Activated CD8-positive, alpha-beta memory T cell treated with anti-CD3 and anti-CD28 coated beads, Interleukin-2, amount 50 U/mL, for 24 hours (primary cell): Measurements from ENCODE around the gene MEIOB.

ENCODE experiments used
- DNase-seq: peaks from one replicate; pipeline ENCODE4 v3.0.0-alpha.2; 2020; ENCODE audit errors: extremely low read depth

The MEIOB gene

DNA sequence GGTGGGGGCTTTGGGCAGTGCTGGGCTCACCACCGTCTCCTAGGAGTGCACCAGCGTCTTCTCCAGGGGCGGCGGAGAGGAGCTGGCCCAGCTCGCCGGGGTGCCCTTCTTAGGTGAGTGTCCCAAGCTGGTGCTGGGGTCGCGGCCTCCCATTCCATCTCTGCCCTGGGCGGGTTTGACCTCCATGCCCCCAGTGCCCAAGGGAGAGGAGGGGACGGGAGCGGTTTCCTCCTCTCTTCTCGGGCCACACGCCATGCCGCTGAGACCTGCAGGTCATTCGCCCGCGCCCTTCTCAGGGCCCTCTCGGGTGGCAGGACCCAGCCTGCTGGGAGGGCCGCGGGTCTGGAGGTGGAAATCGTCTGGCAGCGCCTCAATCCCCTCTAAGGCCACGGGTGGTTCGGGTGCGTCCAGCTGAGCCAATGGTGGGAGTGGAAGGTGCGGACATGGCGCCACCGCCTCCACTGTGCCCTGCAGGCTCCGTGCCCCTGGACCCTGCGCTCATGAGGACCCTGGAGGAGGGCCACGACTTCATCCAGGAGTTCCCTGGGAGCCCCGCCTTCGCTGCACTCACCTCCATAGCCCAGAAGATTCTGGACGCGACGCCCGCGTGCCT is 83.8 kb downstream of the MEIOB start:
- DNase-seq = no peak

- no peak for DNase-seq
Observed at GRCh38 chr16:1787322-1788094, 84.5 kb downstream of the MEIOB start.

DNA sequence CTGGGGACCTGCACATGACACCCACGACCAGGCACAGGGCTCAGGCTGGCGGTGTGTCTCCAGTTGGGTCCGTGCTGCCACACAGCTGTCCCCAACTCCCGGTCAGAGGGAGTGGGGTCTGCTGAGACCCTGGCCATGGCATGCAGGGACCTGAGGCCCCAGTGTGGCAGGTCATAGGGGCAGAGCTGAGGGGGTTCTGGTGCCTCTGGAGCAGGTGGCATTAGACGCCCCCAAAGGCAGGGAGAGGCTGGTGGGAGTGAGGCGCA is 85.0 kb downstream of the MEIOB start:
- no peak for DNase-seq

GRCh38 chr16:1786242-1787055 is 85.5 kb downstream of the MEIOB start:
- no peak for DNase-seq

DNA sequence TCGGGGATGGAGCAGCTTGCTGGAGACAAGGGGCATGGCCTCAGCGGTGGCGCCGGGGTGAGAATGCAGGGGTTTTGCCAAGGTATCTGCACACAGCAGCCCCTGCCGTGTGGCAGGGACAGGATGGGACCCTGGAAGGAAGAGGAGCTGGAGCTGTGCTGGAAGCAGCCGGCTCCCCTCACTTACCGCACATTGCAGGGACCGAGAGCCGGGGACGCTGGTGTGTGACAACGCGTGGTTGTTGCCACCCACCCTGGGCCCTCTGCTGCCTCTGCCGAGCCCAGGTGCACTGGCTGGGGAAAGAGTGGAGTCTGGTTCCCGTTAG is 86.2 kb downstream of the MEIOB start:
- DNase-seq = no peak

GRCh38 chr16:1784977-1785845 is 86.8 kb downstream of the MEIOB start:
- DNase-seq = no peak
